ENCODE data around the gene EPHA5. TPM values are rescaled to one million over a fixed set of nuclear protein-coding genes. Genes with fewer than 3 reads are reported as not detected.

Gene EPHA5
- total RNA-seq, 1 donor from 2014 or later: 1.2 TPM

DNA sequence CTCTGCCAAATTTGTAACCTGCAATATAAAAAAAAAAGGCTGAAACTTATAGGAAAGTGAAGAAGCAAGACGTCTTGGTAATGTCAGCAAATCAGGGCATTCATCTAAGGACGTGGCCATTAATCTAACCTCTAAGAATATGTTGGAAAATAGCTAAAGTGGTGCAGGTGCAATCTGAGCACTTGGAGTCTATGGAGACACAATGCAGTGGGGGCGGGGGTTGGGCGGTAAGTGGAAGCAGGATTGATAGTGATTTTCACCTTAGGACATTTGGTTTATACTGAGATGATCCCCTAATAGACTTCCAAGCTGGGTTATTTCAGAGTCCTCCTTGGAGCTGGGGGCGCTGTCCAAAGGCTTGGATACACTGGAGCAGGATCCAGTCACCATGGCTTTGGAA is 283.4 kb downstream of the EPHA5 start:
- H3K36me3 Mint-ChIP-seq (ENCODE audit: low read depth, unreplicated experiment): no peaks in the 10 kb centered on the region
- H3K4me1 Mint-ChIP-seq (ENCODE audit: low read depth, unreplicated experiment): no peaks in the 10 kb centered on the region
- H4K20me1 ChIP-seq (ENCODE audit: insufficient read depth, low read length): no peaks in the 10 kb centered on the region
- H3K27ac Mint-ChIP-seq (ENCODE audit: unreplicated experiment): no peak overlapping the region
- no peaks in the 10 kb centered on the region for H3K79me2 ChIP-seq (ENCODE audit: insufficient read depth, low read length)
- no peak overlapping the region for H3K9ac ChIP-seq (ENCODE audit: low read length)
- DNase-seq (ENCODE audit: low read depth) (no peak), FAIRE-seq (no peak)
- H3K9me3 Mint-ChIP-seq (ENCODE audit: unreplicated experiment): no peaks in the 10 kb centered on the region
- no peaks in the 10 kb centered on the region for H3K27me3 Mint-ChIP-seq (ENCODE audit: low read depth, unreplicated experiment)
- no peak overlapping the region for H3K4me3 Mint-ChIP-seq (ENCODE audit: unreplicated experiment)
- H3K27me3 ChIP-seq (ENCODE audit: insufficient read depth, low read length): no peaks in the 10 kb centered on the region
- no peaks in the 10 kb centered on the region for H3K9me3 ChIP-seq (ENCODE audit: insufficient read depth, low read depth, low read length)
- TF ChIP-seq CTCF (IDR thresholded peaks at IDR 0.05; ENCODE audit: insufficient read depth, low read depth, low read length) (no peak), EZH2 (IDR thresholded peaks at IDR 0.05; ENCODE audit: insufficient read depth, low read length) (no peak)
- H3K4me3 ChIP-seq (ENCODE audit: insufficient read depth, low read depth, low read length): no peak overlapping the region
- no peak overlapping the region for H3K4me2 ChIP-seq (ENCODE audit: low read length)
- H2AFZ ChIP-seq (ENCODE audit: low read depth, low read length): no peak overlapping the region
- H3K4me1 ChIP-seq (ENCODE audit: insufficient read depth, low read length): peaks cover 2% of the 10 kb centered on the region
- no peak overlapping the region for H3K27ac ChIP-seq (ENCODE audit: low read depth, low read length)
- no peaks in the 10 kb centered on the region for H3K36me3 ChIP-seq (ENCODE audit: insufficient read depth, low read length)

DNA sequence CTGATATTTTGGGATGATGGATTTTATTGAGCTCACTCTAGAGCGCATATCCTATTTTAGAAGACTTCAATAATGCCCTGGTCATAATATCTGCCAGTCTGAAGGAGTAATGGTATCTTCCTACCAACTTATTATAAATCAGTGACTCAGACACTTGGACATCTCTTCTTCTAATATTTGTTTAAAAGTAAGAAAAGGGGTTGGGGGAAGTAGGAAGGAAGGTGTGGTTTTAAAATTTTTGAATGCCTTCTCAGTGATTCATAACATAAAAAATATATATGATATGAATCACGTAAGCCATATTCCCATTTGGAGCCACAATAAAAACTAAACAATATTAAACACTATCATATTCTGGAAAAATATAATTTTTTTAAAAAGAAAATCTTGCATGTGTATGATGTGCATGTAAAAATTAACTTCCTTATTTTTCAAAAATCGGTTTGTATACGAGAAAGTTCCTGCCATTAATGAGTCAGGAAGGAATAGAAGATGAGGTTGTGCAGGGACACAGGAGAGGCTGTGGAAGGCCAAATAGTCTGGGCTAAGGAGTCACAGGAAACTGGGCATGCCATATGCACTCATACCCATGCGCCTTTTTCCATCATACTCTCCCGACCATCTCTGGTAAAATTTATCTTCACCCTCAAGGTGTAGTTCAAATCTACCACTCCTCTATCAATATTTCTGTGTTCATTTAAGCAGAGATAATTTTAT is 286.5 kb downstream of the EPHA5 start:
- H3K27ac Mint-ChIP-seq (ENCODE audit: unreplicated experiment): no peak overlapping the region
- H2AFZ ChIP-seq (ENCODE audit: low read depth, low read length): no peak overlapping the region
- no peaks in the 10 kb centered on the region for H3K79me2 ChIP-seq (ENCODE audit: insufficient read depth, low read length)
- H3K9me3 ChIP-seq (ENCODE audit: insufficient read depth, low read depth, low read length): no peaks in the 10 kb centered on the region
- H3K4me2 ChIP-seq (ENCODE audit: low read length): peak overlapping the region; percentile 53
- H3K4me3 ChIP-seq (ENCODE audit: insufficient read depth, low read depth, low read length): no peak overlapping the region
- peak; percentile 60 for DNase-seq (ENCODE audit: low read depth)
- no peaks in the 10 kb centered on the region for H3K27me3 Mint-ChIP-seq (ENCODE audit: low read depth, unreplicated experiment)
- H3K4me1 ChIP-seq (ENCODE audit: insufficient read depth, low read length): peaks cover 2% of the 10 kb centered on the region
- H4K20me1 ChIP-seq (ENCODE audit: insufficient read depth, low read length): no peaks in the 10 kb centered on the region
- H3K36me3 Mint-ChIP-seq (ENCODE audit: low read depth, unreplicated experiment): no peaks in the 10 kb centered on the region
- no peaks in the 10 kb centered on the region for H3K9me3 Mint-ChIP-seq (ENCODE audit: unreplicated experiment)
- no peak overlapping the region for H3K9ac ChIP-seq (ENCODE audit: low read length)
- peak overlapping the region; percentile 57 for H3K27ac ChIP-seq (ENCODE audit: low read depth, low read length)
- H3K4me1 Mint-ChIP-seq (ENCODE audit: low read depth, unreplicated experiment): no peaks in the 10 kb centered on the region
- H3K27me3 ChIP-seq (ENCODE audit: insufficient read depth, low read length): no peaks in the 10 kb centered on the region
- H3K4me3 Mint-ChIP-seq (ENCODE audit: unreplicated experiment): no peak overlapping the region
- no peak for TF ChIP-seq CTCF (IDR thresholded peaks at IDR 0.05; ENCODE audit: insufficient read depth, low read depth, low read length)
- no peak for FAIRE-seq
- H3K36me3 ChIP-seq (ENCODE audit: insufficient read depth, low read length): no peaks in the 10 kb centered on the region

GRCh38 chr4:65381648-65382047 is 288.6 kb downstream of the EPHA5 start:
- no peaks in the 10 kb centered on the region for H3K9me3 Mint-ChIP-seq (ENCODE audit: unreplicated experiment)
- Histone ChIP-seq H3K4me1 (ENCODE audit: insufficient read depth, low read length) (peaks cover 2% of the 10 kb centered on the region), H3K4me3 (ENCODE audit: insufficient read depth, low read depth, low read length) (no peak overlapping the region), H3K9me3 (ENCODE audit: insufficient read depth, low read depth, low read length) (no peaks in the 10 kb centered on the region), H3K79me2 (ENCODE audit: insufficient read depth, low read length) (no peaks in the 10 kb centered on the region), H3K4me2 (ENCODE audit: low read length) (no peak overlapping the region), H4K20me1 (ENCODE audit: insufficient read depth, low read length) (no peaks in the 10 kb centered on the region), H3K27me3 (ENCODE audit: insufficient read depth, low read length) (no peaks in the 10 kb centered on the region), H3K27ac (ENCODE audit: low read depth, low read length) (no peak overlapping the region), H3K9ac (ENCODE audit: low read length) (no peak overlapping the region), H2AFZ (ENCODE audit: low read depth, low read length) (no peak overlapping the region), H3K36me3 (ENCODE audit: insufficient read depth, low read length) (no peaks in the 10 kb centered on the region)
- no peak for DNase-seq (ENCODE audit: low read depth)
- H3K4me1 Mint-ChIP-seq (ENCODE audit: low read depth, unreplicated experiment): no peaks in the 10 kb centered on the region
- no peak overlapping the region for H3K4me3 Mint-ChIP-seq (ENCODE audit: unreplicated experiment)
- no peaks in the 10 kb centered on the region for H3K36me3 Mint-ChIP-seq (ENCODE audit: low read depth, unreplicated experiment)
- TF ChIP-seq CTCF (IDR thresholded peaks at IDR 0.05; ENCODE audit: insufficient read depth, low read depth, low read length): no peak
- TF ChIP-seq EZH2 (IDR thresholded peaks at IDR 0.05; ENCODE audit: insufficient read depth, low read length): no peak
- FAIRE-seq: no peak
- no peaks in the 10 kb centered on the region for H3K27me3 Mint-ChIP-seq (ENCODE audit: low read depth, unreplicated experiment)
- no peak overlapping the region for H3K27ac Mint-ChIP-seq (ENCODE audit: unreplicated experiment)

Data from astrocyte (in vitro differentiated cells and primary cell).